Non-pigmented ciliary epithelial cell (primary cell): ENCODE measurements around the gene GPR148.

Experiments used
- DNase-seq: peaks from one replicate; pipeline ENCODE4 v3.0.0-alpha.2; 2010; ENCODE audit warnings: low read depth

The GPR148 gene

GRCh38 chr2:130749641-130750040 is 20.8 kb downstream of the GPR148 start:
- no peak for DNase-seq

- DNase-seq, result no peak
Measured at GRCh38 chr2:130754811-130755210, 25.9 kb downstream of the GPR148 start.

GRCh38 chr2:130755256-130756052 is 26.6 kb downstream of the GPR148 start, which contains the start of gene AMER3:
Gene AMER3 (plus strand): TSS chr2:130755540. CDS start chr2:130762073, 6,533 bp downstream.
- no peak for DNase-seq

- no peak for DNase-seq
Measured at GRCh38 chr2:130756053-130756873, 27.4 kb downstream of the GPR148 start.

- DNase-seq, result no peak
Measured at GRCh38 chr2:130756874-130757668, 28.2 kb downstream of the GPR148 start.

- no peak for DNase-seq
Measured at GRCh38 chr2:130759906-130760753, 31.3 kb downstream of the GPR148 start.

- no peak for DNase-seq
Measured at GRCh38 chr2:130760754-130761751, 32.2 kb downstream of the GPR148 start.

GRCh38 chr2:130762031-130762909 is 33.4 kb downstream of the GPR148 start:
- no peak for DNase-seq

- no peak for DNase-seq
Measured at GRCh38 chr2:130762910-130763385, 34.1 kb downstream of the GPR148 start.

- no peak for DNase-seq
Measured at GRCh38 chr2:130763405-130763804, 34.5 kb downstream of the GPR148 start.

- no peak for DNase-seq
Measured at GRCh38 chr2:130764035-130764820, 35.4 kb downstream of the GPR148 start.

- no peak for DNase-seq
Measured at GRCh38 chr2:130764821-130765115, 35.9 kb downstream of the GPR148 start.

GRCh38 chr2:130765464-130765863 is 36.6 kb downstream of the GPR148 start:
- no peak for DNase-seq

- no peak for DNase-seq
Measured at GRCh38 chr2:130766037-130766436, 37.2 kb downstream of the GPR148 start.

- no peak for DNase-seq
Measured at GRCh38 chr2:130766711-130767407, 38.0 kb downstream of the GPR148 start.

GRCh38 chr2:130767408-130767775 is 38.5 kb downstream of the GPR148 start:
- DNase-seq, result no peak

- DNase-seq, result no peak
Measured at GRCh38 chr2:130768191-130768855, 39.5 kb downstream of the GPR148 start.
